Measurements from ENCODE around the gene ZNF75A.

GRCh38 chr16:3282730-3283542 lies 22.4 kb upstream of the ZNF75A start, which contains the start of gene ZNF263:
- TF ChIP-seq ZNF274 (IDR thresholded peaks at IDR 0.05; ENCODE audit: low read depth, low read length) (no peak), YY1 (IDR thresholded peaks at IDR 0.05; ENCODE audit: insufficient read depth, insufficient read length) (no peak)

All from NT2/D1 (cell line).